Measurements from ENCODE around the gene SYNPO2. TPM values are rescaled to one million over a fixed set of nuclear protein-coding genes. Genes with fewer than 3 reads are reported as not detected.

The SYNPO2 gene
- total RNA-seq, 1 experiment from 2014 or later, result 0.93 TPM

GRCh38 chr4:119025916-119026661, 137.4 kb downstream of the SYNPO2 start:
- H3K9ac ChIP-seq (ENCODE audit: low read length), result no peak overlapping the region
- RAD21 ChIA-PET (ENCODE audit: low non-redundant PET in 1 of 2, low total read pairs in 2 of 2, uncharacterized antibody in 2 of 2, unreplicated experiment in 2 of 2), result no interaction called here
- CTCF ChIA-PET, result interaction anchor here (6.4 kb wide), 1 partner anchor 16 kb away, joined by 37 read pairs; no protein-coding TSS in a partner anchor

DNA sequence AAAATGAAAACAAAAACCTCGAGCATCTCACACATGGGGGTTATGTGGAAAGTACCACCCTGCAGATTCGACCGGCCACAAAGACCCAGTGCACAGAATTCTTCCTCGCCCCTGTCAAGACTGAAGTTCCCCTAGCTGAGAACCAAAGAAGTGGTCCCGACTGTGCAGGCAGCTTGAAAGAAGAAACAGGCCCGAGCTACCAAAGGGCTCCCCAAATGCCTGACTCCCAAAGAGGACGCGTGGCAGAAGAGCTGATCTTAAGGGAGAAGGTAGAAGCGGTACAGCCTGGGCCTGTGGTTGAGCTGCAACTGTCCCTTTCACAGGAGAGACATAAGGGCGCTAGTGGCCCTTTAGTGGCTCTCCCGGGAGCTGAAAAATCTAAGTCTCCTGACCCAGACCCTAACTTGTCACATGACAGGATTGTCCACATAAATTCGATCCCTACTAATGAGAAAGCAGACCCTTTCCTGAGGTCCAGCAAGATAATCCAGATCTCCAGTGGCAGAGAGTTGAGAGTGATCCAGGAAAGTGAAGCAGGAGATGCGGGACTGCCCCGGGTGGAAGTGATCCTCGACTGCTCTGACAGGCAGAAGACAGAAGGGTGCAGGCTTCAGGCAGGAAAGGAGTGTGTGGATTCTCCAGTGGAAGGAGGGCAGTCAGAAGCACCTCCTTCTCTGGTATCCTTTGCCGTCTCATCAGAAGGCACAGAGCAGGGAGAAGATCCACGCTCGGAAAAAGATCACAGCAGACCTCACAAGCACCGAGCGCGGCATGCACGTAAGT, 138.2 kb downstream of the SYNPO2 start:
- DNase-seq (ENCODE audit: low read depth, low spot score) (no peak), ATAC-seq (peak; percentile 30; the same call in 1 of the 2 replicates)
- ChIA-PET POLR2A (no interaction called here), RAD21 (ENCODE audit: low non-redundant PET in 1 of 2, low total read pairs in 2 of 2, uncharacterized antibody in 2 of 2, unreplicated experiment in 2 of 2) (no interaction called here), CTCF (interaction anchor here (6.4 kb wide), 1 partner anchor 15 kb away, joined by 37 read pairs; no protein-coding TSS in a partner anchor)
- BruUV-seq (replicated peaks), result no TSS peak
- H3K9ac ChIP-seq (ENCODE audit: low read length), result no peak overlapping the region
- H3K9me3 ChIP-seq (ENCODE audit: control insufficient read depth in 1 of 2, insufficient read depth in 1 of 2, low read depth in 1 of 2, low read length in 2 of 2), result no peaks in the 10 kb centered on the region
- TF ChIP-seq ZBTB33 (IDR thresholded peaks at IDR 0.05; ENCODE audit: extremely low read depth, insufficient replicate concordance, low read length) (no peak), YY1 (IDR thresholded peaks at IDR 0.05; ENCODE audit: extremely low read depth, insufficient replicate concordance, low read depth, low read length) (no peak), ZFX (IDR thresholded peaks at IDR 0.05) (no peak), EZH2 (IDR thresholded peaks at IDR 0.05) (no peak), RAD21 (IDR thresholded peaks at IDR 0.05; ENCODE audit: low read depth) (no peak), ZNF274 (IDR thresholded peaks at IDR 0.05; ENCODE audit: low read depth, low read length) (no peak), SRF (IDR thresholded peaks at IDR 0.05; ENCODE audit: low read depth) (no peak), SIN3A (IDR thresholded peaks at IDR 0.05; ENCODE audit: low read depth) (no peak), CEBPB (IDR thresholded peaks at IDR 0.05; ENCODE audit: low read depth) (no peak), TCF7L2 (IDR thresholded peaks at IDR 0.05; ENCODE audit: borderline replicate concordance, extremely low read depth, insufficient read depth, insufficient read length) (no peak)
- TF ChIP-seq, protein P1, sequence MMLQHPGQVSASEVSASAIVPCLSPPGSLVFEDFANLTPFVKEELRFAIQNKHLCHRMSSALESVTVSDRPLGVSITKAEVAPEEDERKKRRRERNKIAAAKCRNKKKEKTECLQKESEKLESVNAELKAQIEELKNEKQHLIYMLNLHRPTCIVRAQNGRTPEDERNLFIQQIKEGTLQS (IDR thresholded peaks at IDR 0.05), result no peak
- H3K27ac ChIP-seq (ENCODE audit: low read depth, low read length), result no peak overlapping the region
- no peaks in the 10 kb centered on the region for H3K79me2 ChIP-seq (ENCODE audit: insufficient read depth, low read length)
- intact Hi-C loops (cut with micrococcal nuclease), result no loop called here
- no peak overlapping the region for H3K4me3 ChIP-seq (replicated peaks in 1 of 2; ENCODE audit: low read depth in 1 of 2, low read length in 2 of 2)
- no peak overlapping the region for H3K4me2 ChIP-seq (ENCODE audit: low read length)
- H3K36me3 ChIP-seq (ENCODE audit: control insufficient read depth in 1 of 2, insufficient read depth in 2 of 2, low read length in 2 of 2), result no peaks in the 10 kb centered on the region
- no peaks in the 10 kb centered on the region for H3K27me3 ChIP-seq (ENCODE audit: insufficient read depth, low read length)
- H2AFZ ChIP-seq (ENCODE audit: low read depth, low read length, poor library complexity, severe bottlenecking), result no peak overlapping the region
- no peaks in the 10 kb centered on the region for H3K9me2 ChIP-seq (ENCODE audit: insufficient read depth)
- no peaks in the 10 kb centered on the region for H4K20me1 ChIP-seq (ENCODE audit: insufficient read depth)
- H3K4me1 ChIP-seq (ENCODE audit: control insufficient read depth in 1 of 2, insufficient read depth in 2 of 2, low read length in 2 of 2), result peaks cover 2 to 12% of the 10 kb centered on the region in 2 experiments; a peak in 2 of 4 replicates

More at GRCh38 chr4:119025916-119026661, 137.4 kb downstream of the SYNPO2 start:
- Histone ChIP-seq H3K27ac (ENCODE audit: low read depth, low read length) (no peak overlapping the region), H3K4me3 (replicated peaks in 1 of 2; ENCODE audit: low read depth in 1 of 2, low read length in 2 of 2) (peak overlapping the region in 1 of 2 experiments; percentile 16; a peak in 1 of 4 replicates), H3K79me2 (ENCODE audit: insufficient read depth, low read length) (no peaks in the 10 kb centered on the region), H2AFZ (ENCODE audit: low read depth, low read length, poor library complexity, severe bottlenecking) (peak overlapping the region; percentile 96), H3K4me2 (ENCODE audit: low read length) (peak overlapping the region; percentile 58), H3K4me1 (ENCODE audit: control insufficient read depth in 1 of 2, insufficient read depth in 2 of 2, low read length in 2 of 2) (peaks cover 2 to 12% of the 10 kb centered on the region in 2 experiments; a peak in 2 of 4 replicates), H4K20me1 (ENCODE audit: insufficient read depth) (no peaks in the 10 kb centered on the region), H3K9me2 (ENCODE audit: insufficient read depth) (no peaks in the 10 kb centered on the region), H3K9me3 (ENCODE audit: control insufficient read depth in 1 of 2, insufficient read depth in 1 of 2, low read depth in 1 of 2, low read length in 2 of 2) (no peaks in the 10 kb centered on the region), H3K36me3 (ENCODE audit: control insufficient read depth in 1 of 2, insufficient read depth in 2 of 2, low read length in 2 of 2) (no peaks in the 10 kb centered on the region), H3K27me3 (ENCODE audit: insufficient read depth, low read length) (no peaks in the 10 kb centered on the region)
- BruUV-seq (replicated peaks), result no TSS peak
- peak; percentile 47; the same call in 1 of the 2 replicates for ATAC-seq
- POLR2A ChIA-PET, result no interaction called here
- intact Hi-C loops (cut with micrococcal nuclease), result no loop called here
- DNase-seq (ENCODE audit: low read depth, low spot score), result peak; percentile 18
- peak; percentile 91 for TF ChIP-seq CEBPB (IDR thresholded peaks at IDR 0.05; ENCODE audit: low read depth)
- no peak for TF ChIP-seq POLR2AphosphoS5 (IDR thresholded peaks at IDR 0.05; ENCODE audit: low read depth, low read length)
